GM23338 (cell line): ENCODE measurements around the gene SNX5. TPM values are rescaled to one million over a fixed set of nuclear protein-coding genes. Genes with fewer than 3 reads are reported as not detected.

Source experiments
- ATAC-seq: fragments of 200-7000 bp; cut with Tn5 transposase; 3 replicates; pipeline ENCODE4 v1.9.1; 2020
- DNase-seq: peaks from one replicate; pipeline ENCODE4 v3.0.0-alpha.2; 2015; ENCODE audit warnings: low spot score
- H2AFZ ChIP-seq: fragments of 200-600 bp; sonication (generic); 2 replicates; pipeline ENCODE4 v1.8.0; 2016; ENCODE audit warnings: antibody characterized with exemption, mild to moderate bottlenecking, moderate library complexity
- H3F3A ChIP-seq: fragments of 200-600 bp; sonication (generic); replicated peaks from 2 replicates; pipeline ENCODE4 v1.8.0; 2017; ENCODE audit warnings: antibody characterized with exemption, mixed run types, low read depth
- H3K27ac ChIP-seq: fragments of 200-600 bp; sonication (generic); 2 replicates; pipeline ENCODE4 v1.6.1; 2016; ENCODE audit warnings: low read depth
- H3K27me3 ChIP-seq: fragments of 200-600 bp; sonication (generic); 2 replicates; pipeline ENCODE4 v1.8.0; 2016; ENCODE audit warnings: mild to moderate bottlenecking, mixed run types, moderate library complexity; ENCODE audit not compliant: insufficient read depth
- H3K36me3 ChIP-seq: fragments of 200-600 bp; sonication (generic); 2 replicates; pipeline ENCODE4 v1.8.0; 2016; ENCODE audit warnings: mild to moderate bottlenecking; ENCODE audit not compliant: insufficient read depth
- H3K4me1 ChIP-seq: fragments of 200-600 bp; sonication (generic); 2 replicates; pipeline ENCODE4 v1.8.0; 2016; ENCODE audit warnings: mild to moderate bottlenecking, moderate library complexity; ENCODE audit not compliant: insufficient read depth
- H3K4me2 ChIP-seq: fragments of 200-600 bp; sonication (generic); 2 replicates; pipeline ENCODE4 v1.7.1; 2017; ENCODE audit warnings: mixed run types
- H3K4me3 ChIP-seq: fragments of 200-600 bp; sonication (generic); 2 replicates; pipeline ENCODE4 v1.6.1; 2016; ENCODE audit warnings: mixed run types
- H3K79me2 ChIP-seq: fragments of 200-600 bp; sonication (generic); replicated peaks from 2 replicates; pipeline ENCODE4 v1.8.0; 2017; ENCODE audit warnings: mild to moderate bottlenecking; ENCODE audit not compliant: insufficient read depth
- H3K9me2 ChIP-seq: fragments of 200-600 bp; sonication (generic); 2 replicates; pipeline ENCODE4 v1.8.0; 2017; ENCODE audit not compliant: insufficient read depth
- H4K20me1 ChIP-seq: fragments of 200-600 bp; sonication (generic); replicated peaks from 2 replicates; pipeline ENCODE4 v1.8.0; 2017; ENCODE audit warnings: mild to moderate bottlenecking; ENCODE audit not compliant: insufficient read depth
- H3K27ac Mint-ChIP-seq: 2 replicates; pipeline ENCODE4 v1.8.0; 2020; ENCODE audit warnings: inconsistent platforms, mild to moderate bottlenecking, moderate library complexity, mixed read lengths
- H3K27me3 Mint-ChIP-seq: 3 replicates; pipeline ENCODE4 v1.8.0; 2022; ENCODE audit warnings: low read depth, mild to moderate bottlenecking, moderate library complexity, mixed read lengths, inconsistent platforms; ENCODE audit not compliant: insufficient read depth, poor library complexity
- H3K36me3 Mint-ChIP-seq: 3 replicates; pipeline ENCODE4 v1.8.0; 2021; ENCODE audit warnings: low read depth, mild to moderate bottlenecking, inconsistent platforms, moderate library complexity, mixed read lengths
- H3K4me1 Mint-ChIP-seq: 3 replicates; pipeline ENCODE4 v1.8.0; 2020; ENCODE audit warnings: mild to moderate bottlenecking, inconsistent platforms, mixed read lengths
- H3K4me3 Mint-ChIP-seq: 3 replicates; pipeline ENCODE4 v1.8.0; 2021; ENCODE audit warnings: moderate library complexity, mild to moderate bottlenecking, inconsistent platforms, mixed read lengths
- H3K9me3 Mint-ChIP-seq: 3 replicates; pipeline ENCODE4 v1.8.0; 2020; ENCODE audit warnings: moderate library complexity, mild to moderate bottlenecking, inconsistent platforms, mixed read lengths
- CREB1 ChIP-seq: fragments of 250-450 bp; sonication (Bioruptor Pico); IDR thresholded peaks from 2 replicates; pipeline ENCODE4 v1.5.0; 2020; ENCODE audit warnings: low read depth, mild to moderate bottlenecking, moderate library complexity
- EZH2 ChIP-seq: fragments of 200-600 bp; sonication (generic); IDR thresholded peaks from one replicate; pipeline ENCODE4 v1.8.0; 2017; ENCODE audit warnings: antibody characterized with exemption, mild to moderate bottlenecking, low read depth; ENCODE audit not compliant: unreplicated experiment
- EZH2phosphoT487 ChIP-seq: fragments of 200-600 bp; sonication (generic); IDR thresholded peaks from one replicate; pipeline ENCODE4 v1.8.1; 2018; ENCODE audit warnings: antibody characterized with exemption; ENCODE audit not compliant: unreplicated experiment
- JUNB ChIP-seq: IDR thresholded peaks from one replicate; pipeline ENCODE4 v1.6.1; 2016; ENCODE audit warnings: antibody characterized with exemption; ENCODE audit not compliant: unreplicated experiment
- NANOG ChIP-seq: IDR thresholded peaks from 2 replicates; pipeline ENCODE4 v1.6.1; 2016; ENCODE audit warnings: antibody characterized with exemption, borderline replicate concordance
- POLR2AphosphoS5 ChIP-seq: IDR thresholded peaks from 2 replicates; pipeline ENCODE4 v1.6.1; 2016; ENCODE audit warnings: antibody characterized with exemption, low read depth
- REST ChIP-seq: IDR thresholded peaks from one replicate; pipeline ENCODE4 v1.6.1; 2018; ENCODE audit warnings: antibody characterized with exemption; ENCODE audit not compliant: unreplicated experiment
- STAT1 ChIP-seq: IDR thresholded peaks from one replicate; pipeline ENCODE4 v1.6.1; 2016; ENCODE audit warnings: antibody characterized with exemption; ENCODE audit not compliant: unreplicated experiment
- ZNF114 ChIP-seq: fragments of 250-450 bp; sonication (Bioruptor Pico); IDR thresholded peaks from 2 replicates; pipeline ENCODE4 v1.5.0; 2020; ENCODE audit warnings: mild to moderate bottlenecking, moderate library complexity
- ZNF331 ChIP-seq: fragments of 250-450 bp; sonication (Bioruptor Pico); IDR thresholded peaks from 2 replicates; pipeline ENCODE4 v1.5.0; 2020; ENCODE audit warnings: low read depth, mild to moderate bottlenecking, moderate library complexity
- ZNF462 ChIP-seq: fragments of 250-450 bp; sonication (Bioruptor Pico); IDR thresholded peaks from 2 replicates; pipeline ENCODE4 v1.5.0; 2020; ENCODE audit warnings: mild to moderate bottlenecking, moderate library complexity
- polyA plus RNA-seq: library from polyadenylated mRNA; unstranded; fragments of >200 nt; fragmentation: Nextera tagmentation; extraction: Ambion mirVana; gene quantifications from 2 replicates; pipeline ENCODE4 v1.2.1, GENCODE V29; 2016
- total RNA-seq: library from RNA; depleted of rRNA; stranded (reverse); fragments of >200 nt; shearing (Covaris generic); gene quantifications from 2 replicates; pipeline ENCODE4 v1.2.3, GENCODE V29; 2014
- TF ChIP-seq, protein P1 (sequence below): IDR thresholded peaks from 2 replicates; pipeline ENCODE4 v1.6.1; 2016; ENCODE audit warnings: antibody characterized with exemption
- TF ChIP-seq, protein P2 (sequence below), 2 experiments: fragments of 200-600 bp in 1 of 2; sonication (generic) in 1 of 2; conservative IDR thresholded peaks; 2 replicates each; pipeline versions ENCODE4 v1.5.1 to v1.6.1; 2016 to 2017; ENCODE audit warnings: antibody characterized with exemption in 2 of 2, low read depth in 2 of 2, mild to moderate bottlenecking in 2 of 2, moderate library complexity in 1 of 2

The SNX5 gene
- total and polyA plus RNA-seq, 2 experiments from 2014 or later = 167 to 287 TPM

DNA sequence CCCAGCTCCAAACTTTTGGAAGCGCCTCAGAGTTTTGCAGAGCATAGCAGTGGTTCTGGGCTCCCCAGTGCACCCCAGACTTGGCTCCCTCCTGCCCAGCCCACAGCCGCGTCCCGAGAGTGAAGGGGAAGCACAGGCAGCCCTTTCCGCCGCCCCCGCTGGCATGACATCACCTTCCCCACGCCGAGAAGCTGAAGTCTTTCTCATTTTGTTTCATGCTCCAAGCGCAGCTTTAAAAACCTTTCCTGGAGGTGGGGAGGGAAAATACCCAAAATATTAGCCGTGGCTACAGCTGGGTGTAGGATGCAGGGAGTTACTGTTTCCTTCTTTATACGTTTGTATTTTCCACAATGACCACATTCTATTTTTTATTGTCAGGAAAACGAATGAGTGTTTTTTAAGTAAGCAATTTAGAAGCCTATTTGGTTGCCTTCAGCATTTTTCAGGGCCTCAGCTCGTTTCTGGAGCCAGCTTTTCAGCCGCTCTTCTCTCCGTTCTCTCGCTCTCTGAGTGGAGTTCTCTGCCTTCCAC lies 72.9 kb downstream of the SNX5 start:
- H3K36me3 Mint-ChIP-seq = peaks cover 3% of the 10 kb centered on the region; the same call in 1 of the 3 replicates
- peak overlapping the region; percentile 49 for H3K4me3 ChIP-seq
- peaks cover 2% of the 10 kb centered on the region for H3K27me3 Mint-ChIP-seq
- H4K20me1 ChIP-seq = no peaks in the 10 kb centered on the region
- peak; percentile 71 for ATAC-seq
- H3K27ac ChIP-seq = no peak overlapping the region
- no peaks in the 10 kb centered on the region for H3K36me3 ChIP-seq
- H3K27me3 ChIP-seq = no peaks in the 10 kb centered on the region
- no peaks in the 10 kb centered on the region; the same call in 1 of the 2 replicates for H3K9me2 ChIP-seq
- peak; percentile 54 for DNase-seq
- H3K4me1 Mint-ChIP-seq = peaks cover 26% of the 10 kb centered on the region
- peak overlapping the region; percentile 26; the same call in 1 of the 3 replicates for H3K4me3 Mint-ChIP-seq
- H2AFZ ChIP-seq = peak overlapping the region; percentile 86
- peaks cover 30% of the 10 kb centered on the region for H3K4me1 ChIP-seq
- H3K27ac Mint-ChIP-seq = peak overlapping the region; percentile 37; the same call in 1 of the 2 replicates
- peak overlapping the region; percentile 79 for H3K4me2 ChIP-seq
- peaks cover 18% of the 10 kb centered on the region for H3K9me3 Mint-ChIP-seq
- no peaks in the 10 kb centered on the region for H3K79me2 ChIP-seq
- TF ChIP-seq EZH2 = no peak
- TF ChIP-seq POLR2AphosphoS5 = no peak
- TF ChIP-seq, protein P1, sequence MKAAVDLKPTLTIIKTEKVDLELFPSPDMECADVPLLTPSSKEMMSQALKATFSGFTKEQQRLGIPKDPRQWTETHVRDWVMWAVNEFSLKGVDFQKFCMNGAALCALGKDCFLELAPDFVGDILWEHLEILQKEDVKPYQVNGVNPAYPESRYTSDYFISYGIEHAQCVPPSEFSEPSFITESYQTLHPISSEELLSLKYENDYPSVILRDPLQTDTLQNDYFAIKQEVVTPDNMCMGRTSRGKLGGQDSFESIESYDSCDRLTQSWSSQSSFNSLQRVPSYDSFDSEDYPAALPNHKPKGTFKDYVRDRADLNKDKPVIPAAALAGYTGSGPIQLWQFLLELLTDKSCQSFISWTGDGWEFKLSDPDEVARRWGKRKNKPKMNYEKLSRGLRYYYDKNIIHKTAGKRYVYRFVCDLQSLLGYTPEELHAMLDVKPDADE = no peak
- no peak for TF ChIP-seq CREB1 (CRISPR knock-in tag)
- TF ChIP-seq STAT1 = no peak
- TF ChIP-seq REST = no peak
- TF ChIP-seq, protein P2, sequence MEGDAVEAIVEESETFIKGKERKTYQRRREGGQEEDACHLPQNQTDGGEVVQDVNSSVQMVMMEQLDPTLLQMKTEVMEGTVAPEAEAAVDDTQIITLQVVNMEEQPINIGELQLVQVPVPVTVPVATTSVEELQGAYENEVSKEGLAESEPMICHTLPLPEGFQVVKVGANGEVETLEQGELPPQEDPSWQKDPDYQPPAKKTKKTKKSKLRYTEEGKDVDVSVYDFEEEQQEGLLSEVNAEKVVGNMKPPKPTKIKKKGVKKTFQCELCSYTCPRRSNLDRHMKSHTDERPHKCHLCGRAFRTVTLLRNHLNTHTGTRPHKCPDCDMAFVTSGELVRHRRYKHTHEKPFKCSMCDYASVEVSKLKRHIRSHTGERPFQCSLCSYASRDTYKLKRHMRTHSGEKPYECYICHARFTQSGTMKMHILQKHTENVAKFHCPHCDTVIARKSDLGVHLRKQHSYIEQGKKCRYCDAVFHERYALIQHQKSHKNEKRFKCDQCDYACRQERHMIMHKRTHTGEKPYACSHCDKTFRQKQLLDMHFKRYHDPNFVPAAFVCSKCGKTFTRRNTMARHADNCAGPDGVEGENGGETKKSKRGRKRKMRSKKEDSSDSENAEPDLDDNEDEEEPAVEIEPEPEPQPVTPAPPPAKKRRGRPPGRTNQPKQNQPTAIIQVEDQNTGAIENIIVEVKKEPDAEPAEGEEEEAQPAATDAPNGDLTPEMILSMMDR (conservative IDR thresholded peaks at IDR 0.05; ENCODE audit: low read depth in 2 of 2) = no peak
- no peak for TF ChIP-seq EZH2phosphoT487
- no peak for TF ChIP-seq ZNF114
- TF ChIP-seq ZNF462 (CRISPR knock-in tag) = no peak
- no peak for TF ChIP-seq JUNB
- TF ChIP-seq NANOG = no peak
- no peak for TF ChIP-seq ZNF331 (CRISPR knock-in tag)
- H3F3A ChIP-seq = no peaks in the 10 kb centered on the region
